Upper lobe of right lung (tissue), 1 donor: Measurements from ENCODE around the gene REEP1. TPM values are rescaled to one million over a fixed set of nuclear protein-coding genes. Genes with fewer than 3 reads are reported as not detected.

Experiments used
- ATAC-seq: fragments of 200-7000 bp; cut with Tn5 transposase; one replicate; pipeline ENCODE4 v1.9.1; 2020; ENCODE audit warnings: mild to moderate bottlenecking, moderate library complexity
- DNase-seq: peaks from one replicate; pipeline ENCODE4 v3.0.0-alpha.2; 2020
- H3K27ac ChIP-seq: fragments of 200-600 bp; one replicate; pipeline ENCODE4 v1.8.0; 2022
- H3K27me3 ChIP-seq: fragments of 200-600 bp; one replicate; pipeline ENCODE4 v1.8.0; 2022; ENCODE audit warnings: mild to moderate bottlenecking
- H3K36me3 ChIP-seq: fragments of 200-600 bp; one replicate; pipeline ENCODE4 v1.8.0; 2022
- H3K4me1 ChIP-seq: fragments of 200-600 bp; one replicate; pipeline ENCODE4 v1.8.0; 2022
- H3K4me3 ChIP-seq: fragments of 200-600 bp; one replicate; pipeline ENCODE4 v1.8.0; 2022; ENCODE audit warnings: mild to moderate bottlenecking
- H3K9me3 ChIP-seq: fragments of 200-600 bp; one replicate; pipeline ENCODE4 v1.8.0; 2022
- intact Hi-C: fragments of 100-400 bp; cut with DNase I; formaldehyde crosslinking; loops from one replicate; pipeline ENCODE4 v1.11.0; 2022
- total RNA-seq: library from RNA; stranded (reverse); fragmentation: NEBNext Ultra II Directional; extraction: Animal tissue kit (Norgen Biotek cat#: 25700); gene quantifications from one replicate; pipeline ENCODE4 v1.2.1, GENCODE V29; 2021
- TF ChIP-seq, protein P1 (sequence below): fragments of 200-600 bp; IDR thresholded peaks from one replicate; pipeline ENCODE4 v1.8.0; 2022; ENCODE audit warnings: antibody characterized with exemption
- donor health status: DM: no; HTN: yes; CAD: no; lungs with severe emphysema.

Gene REEP1
- total RNA-seq, 1 donor from 2014 or later: 7.8 TPM

DNA sequence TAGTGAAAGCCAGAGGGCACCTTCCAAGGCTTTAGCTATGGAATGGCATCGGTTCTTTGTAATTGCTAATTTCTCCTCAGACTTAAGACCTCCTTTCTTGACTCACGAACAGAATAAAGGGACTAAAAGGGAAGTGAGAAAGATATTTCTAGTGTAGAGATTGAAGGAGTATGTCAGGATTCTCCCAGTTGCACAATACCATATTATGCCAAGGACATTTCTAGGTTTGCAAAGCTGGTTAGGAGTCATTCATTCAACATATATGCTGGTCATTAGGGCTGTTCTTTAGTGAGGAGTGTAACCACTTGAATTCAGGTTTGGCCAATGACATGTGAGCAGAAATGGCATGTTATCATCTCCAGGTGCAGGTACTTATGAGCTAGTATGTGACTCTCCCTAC, 7.4 kb downstream of the REEP1 start:
- Histone ChIP-seq H3K27me3 (no peaks in the 10 kb centered on the region), H3K9me3 (no peaks in the 10 kb centered on the region), H3K4me3 (no peak overlapping the region), H3K4me1 (no peaks in the 10 kb centered on the region), H3K36me3 (no peaks in the 10 kb centered on the region), H3K27ac (no peak overlapping the region)
- TF ChIP-seq, protein P1, sequence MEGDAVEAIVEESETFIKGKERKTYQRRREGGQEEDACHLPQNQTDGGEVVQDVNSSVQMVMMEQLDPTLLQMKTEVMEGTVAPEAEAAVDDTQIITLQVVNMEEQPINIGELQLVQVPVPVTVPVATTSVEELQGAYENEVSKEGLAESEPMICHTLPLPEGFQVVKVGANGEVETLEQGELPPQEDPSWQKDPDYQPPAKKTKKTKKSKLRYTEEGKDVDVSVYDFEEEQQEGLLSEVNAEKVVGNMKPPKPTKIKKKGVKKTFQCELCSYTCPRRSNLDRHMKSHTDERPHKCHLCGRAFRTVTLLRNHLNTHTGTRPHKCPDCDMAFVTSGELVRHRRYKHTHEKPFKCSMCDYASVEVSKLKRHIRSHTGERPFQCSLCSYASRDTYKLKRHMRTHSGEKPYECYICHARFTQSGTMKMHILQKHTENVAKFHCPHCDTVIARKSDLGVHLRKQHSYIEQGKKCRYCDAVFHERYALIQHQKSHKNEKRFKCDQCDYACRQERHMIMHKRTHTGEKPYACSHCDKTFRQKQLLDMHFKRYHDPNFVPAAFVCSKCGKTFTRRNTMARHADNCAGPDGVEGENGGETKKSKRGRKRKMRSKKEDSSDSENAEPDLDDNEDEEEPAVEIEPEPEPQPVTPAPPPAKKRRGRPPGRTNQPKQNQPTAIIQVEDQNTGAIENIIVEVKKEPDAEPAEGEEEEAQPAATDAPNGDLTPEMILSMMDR: no peak
- no peak for ATAC-seq
- no peak for DNase-seq
- intact Hi-C loops: no loop called here

DNA sequence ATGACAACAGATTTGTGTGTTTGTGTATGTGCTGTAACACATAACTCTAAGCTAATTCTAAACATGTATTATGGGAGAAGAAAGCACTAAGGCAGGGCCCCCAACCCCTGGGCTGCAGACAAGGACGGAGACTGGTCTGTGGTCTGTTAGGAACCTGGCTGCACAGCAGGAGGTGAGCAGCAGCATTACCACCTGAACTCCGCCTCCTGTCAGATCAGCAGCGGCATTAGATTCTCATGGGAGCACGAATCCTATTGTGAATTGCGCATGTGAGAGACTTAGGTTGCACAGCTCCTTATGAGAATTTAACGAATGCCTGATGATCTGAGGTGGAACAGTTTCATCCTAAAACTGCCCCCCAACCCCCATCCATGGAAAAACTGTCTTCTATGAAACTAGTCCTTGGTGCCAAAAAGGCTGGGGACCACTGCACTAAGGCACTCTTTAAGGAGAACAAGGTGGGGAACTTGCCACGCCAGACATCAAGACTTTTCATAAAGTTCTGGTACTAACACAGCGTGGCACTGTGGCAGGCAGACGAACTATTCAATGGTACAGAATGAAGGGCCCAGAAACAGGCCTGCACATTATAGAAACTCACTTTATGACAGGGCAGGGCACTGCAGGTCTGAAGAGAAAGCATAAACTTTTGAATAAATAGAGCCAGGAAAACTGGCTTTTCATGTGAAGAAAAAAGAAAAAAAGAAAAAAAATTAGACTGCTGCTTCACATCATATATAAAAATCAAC, 14.0 kb downstream of the REEP1 start:
- H3K27me3 ChIP-seq: no peaks in the 10 kb centered on the region
- TF ChIP-seq, protein P1: no peak
- no peak overlapping the region for H3K4me3 ChIP-seq
- no peak for DNase-seq
- H3K9me3 ChIP-seq: no peaks in the 10 kb centered on the region
- H3K27ac ChIP-seq: no peak overlapping the region
- no peaks in the 10 kb centered on the region for H3K36me3 ChIP-seq
- no peaks in the 10 kb centered on the region for H3K4me1 ChIP-seq
- ATAC-seq: no peak
- intact Hi-C loops: no loop called here

DNA sequence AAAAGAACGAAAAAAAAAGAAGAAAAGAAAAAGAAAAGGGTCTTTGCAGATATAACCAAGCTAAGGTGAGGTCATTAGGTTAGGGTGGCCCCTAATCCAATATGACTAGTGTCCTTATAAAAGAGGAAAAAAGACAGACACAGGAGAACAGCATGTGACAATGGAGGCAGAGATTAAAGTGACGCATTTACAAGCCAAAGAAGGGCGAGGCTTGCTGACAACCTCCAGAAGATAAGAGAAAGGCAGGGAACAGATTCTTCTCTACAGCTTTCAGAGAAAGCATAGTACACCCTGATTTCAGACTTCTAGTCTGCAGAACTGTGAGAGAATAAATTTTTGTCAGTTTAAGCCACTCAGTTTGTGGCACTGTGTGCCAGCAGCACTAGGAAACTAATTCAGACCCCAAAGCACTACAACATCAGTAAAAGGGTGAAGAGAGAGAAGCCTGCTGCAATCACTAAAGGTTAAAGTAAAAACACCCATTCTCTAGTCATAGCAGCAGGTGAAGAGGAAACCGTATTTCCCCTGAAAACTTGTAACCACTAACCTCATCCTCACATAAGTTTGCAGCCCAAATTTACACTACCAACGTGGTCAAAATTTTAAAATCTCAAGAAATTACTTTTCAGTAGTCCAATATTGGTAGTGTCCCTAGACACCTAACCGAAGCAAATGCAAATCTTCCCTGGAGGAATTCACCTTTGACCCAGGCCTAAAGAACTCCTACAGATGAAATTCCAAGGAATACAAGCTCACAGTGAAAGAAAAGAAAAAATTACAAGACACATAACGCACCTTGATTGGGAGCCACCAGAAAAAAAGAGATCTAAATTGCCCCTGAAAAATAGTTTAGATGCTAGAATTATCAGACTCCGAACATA, 17.5 kb downstream of the REEP1 start:
- H3K9me3 ChIP-seq: no peaks in the 10 kb centered on the region
- ATAC-seq (no peak), DNase-seq (no peak)
- no peaks in the 10 kb centered on the region for H3K36me3 ChIP-seq
- no peak overlapping the region for H3K27ac ChIP-seq
- H3K4me3 ChIP-seq: no peak overlapping the region
- H3K27me3 ChIP-seq: no peaks in the 10 kb centered on the region
- TF ChIP-seq, protein P1: no peak
- intact Hi-C loops: no loop called here
- H3K4me1 ChIP-seq: no peaks in the 10 kb centered on the region

DNA sequence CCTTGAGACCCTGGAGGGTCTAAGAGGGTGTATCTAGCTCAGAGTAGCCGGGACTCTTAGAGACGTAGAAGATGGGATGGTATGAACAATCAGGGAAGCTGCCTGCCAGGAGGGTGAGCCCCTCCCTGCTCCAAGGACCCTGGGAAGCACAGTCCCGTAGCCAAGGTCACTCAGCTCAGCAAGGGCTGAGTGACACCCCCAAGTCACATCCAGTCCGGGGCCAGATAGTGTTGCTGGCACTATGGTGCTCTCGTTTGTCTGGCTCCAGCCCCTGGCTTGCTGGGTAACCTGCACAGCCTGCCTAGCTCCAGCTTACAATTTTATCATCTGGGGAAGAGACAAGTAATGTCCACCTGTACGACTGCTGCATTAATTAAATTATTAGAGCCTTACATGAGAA, 22.3 kb downstream of the REEP1 start:
- TF ChIP-seq, protein P1: no peak
- DNase-seq (no peak), ATAC-seq (no peak)
- Histone ChIP-seq H3K4me3 (no peak overlapping the region), H3K27ac (no peak overlapping the region), H3K36me3 (no peaks in the 10 kb centered on the region), H3K9me3 (no peaks in the 10 kb centered on the region), H3K4me1 (no peaks in the 10 kb centered on the region), H3K27me3 (no peaks in the 10 kb centered on the region)
- intact Hi-C loops: no loop called here

DNA sequence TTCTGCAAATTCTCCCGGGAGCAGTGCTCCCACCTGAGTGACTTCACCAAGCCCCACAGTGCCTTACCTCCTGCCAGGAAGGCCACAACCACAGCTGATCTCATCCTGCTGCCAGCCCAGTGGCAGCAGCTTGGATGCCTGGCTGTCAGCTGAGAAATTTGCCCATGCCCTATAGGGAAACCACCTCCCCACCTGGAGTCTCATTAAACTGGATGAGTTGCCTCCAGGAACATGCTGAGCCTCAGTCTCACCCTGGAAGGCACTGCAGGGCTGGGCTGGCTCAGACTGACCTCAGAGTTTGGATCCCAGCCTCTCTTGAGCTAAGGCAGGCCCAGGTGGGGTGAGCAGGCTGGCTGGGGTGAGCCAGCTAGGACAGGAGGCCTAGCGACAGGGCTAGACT, 23.3 kb downstream of the REEP1 start:
- Histone ChIP-seq H3K4me3 (no peak overlapping the region), H3K27ac (no peak overlapping the region), H3K4me1 (no peaks in the 10 kb centered on the region), H3K27me3 (no peaks in the 10 kb centered on the region), H3K36me3 (no peaks in the 10 kb centered on the region), H3K9me3 (no peaks in the 10 kb centered on the region)
- intact Hi-C loops: no loop called here
- TF ChIP-seq, protein P1: no peak
- DNase-seq (no peak), ATAC-seq (no peak)
